ENCODE results near the gene SAFB2. TPM values are rescaled to one million over a fixed set of nuclear protein-coding genes. Genes with fewer than 3 reads are reported as not detected.

SAFB2 gene
- polyA plus RNA-seq, 1 donor from 2014 or later = 40.1 TPM

GRCh38 chr19:5558101-5558621 is 64.4 kb downstream of the SAFB2 start:
- Histone ChIP-seq H3K9ac (ENCODE audit: low read length) (no peak overlapping the region), H4K20me1 (ENCODE audit: insufficient read depth) (no peaks in the 10 kb centered on the region), H3K4me3 (ENCODE audit: low read length) (no peak overlapping the region), H3K9me3 (ENCODE audit: low read length) (no peaks in the 10 kb centered on the region), H3K9me2 (ENCODE audit: insufficient read depth, low read length) (no peaks in the 10 kb centered on the region), H3K36me3 (ENCODE audit: insufficient read depth, low read length) (no peaks in the 10 kb centered on the region), H2AFZ (ENCODE audit: low read depth, low read length) (no peak overlapping the region), H3F3A (ENCODE audit: insufficient read depth, low read length, poor library complexity, severe bottlenecking) (no peaks in the 10 kb centered on the region), H3K27ac (ENCODE audit: low read length) (no peak overlapping the region), H3K27me3 (ENCODE audit: insufficient read depth, low read depth, low read length) (no peaks in the 10 kb centered on the region), H3K4me2 (ENCODE audit: low read length) (no peak overlapping the region), H3K79me2 (replicated peaks; ENCODE audit: insufficient read depth, low read length) (no peaks in the 10 kb centered on the region)
- TF ChIP-seq POLR2AphosphoS5 (IDR thresholded peaks at IDR 0.05) (no peak), MXI1 (conservative IDR thresholded peaks at IDR 0.05; ENCODE audit: poor library complexity, severe bottlenecking) (no peak), RAD21 (conservative IDR thresholded peaks at IDR 0.05) (no peak), EZH2 (IDR thresholded peaks at IDR 0.05; ENCODE audit: borderline replicate concordance, insufficient read depth, low read length, poor library complexity, severe bottlenecking) (no peak), CTCF (IDR thresholded peaks at IDR 0.05; ENCODE audit: poor library complexity, severe bottlenecking) (no peak), SMC3 (conservative IDR thresholded peaks at IDR 0.05; ENCODE audit: poor library complexity) (no peak)
- TF ChIP-seq, protein P1, sequence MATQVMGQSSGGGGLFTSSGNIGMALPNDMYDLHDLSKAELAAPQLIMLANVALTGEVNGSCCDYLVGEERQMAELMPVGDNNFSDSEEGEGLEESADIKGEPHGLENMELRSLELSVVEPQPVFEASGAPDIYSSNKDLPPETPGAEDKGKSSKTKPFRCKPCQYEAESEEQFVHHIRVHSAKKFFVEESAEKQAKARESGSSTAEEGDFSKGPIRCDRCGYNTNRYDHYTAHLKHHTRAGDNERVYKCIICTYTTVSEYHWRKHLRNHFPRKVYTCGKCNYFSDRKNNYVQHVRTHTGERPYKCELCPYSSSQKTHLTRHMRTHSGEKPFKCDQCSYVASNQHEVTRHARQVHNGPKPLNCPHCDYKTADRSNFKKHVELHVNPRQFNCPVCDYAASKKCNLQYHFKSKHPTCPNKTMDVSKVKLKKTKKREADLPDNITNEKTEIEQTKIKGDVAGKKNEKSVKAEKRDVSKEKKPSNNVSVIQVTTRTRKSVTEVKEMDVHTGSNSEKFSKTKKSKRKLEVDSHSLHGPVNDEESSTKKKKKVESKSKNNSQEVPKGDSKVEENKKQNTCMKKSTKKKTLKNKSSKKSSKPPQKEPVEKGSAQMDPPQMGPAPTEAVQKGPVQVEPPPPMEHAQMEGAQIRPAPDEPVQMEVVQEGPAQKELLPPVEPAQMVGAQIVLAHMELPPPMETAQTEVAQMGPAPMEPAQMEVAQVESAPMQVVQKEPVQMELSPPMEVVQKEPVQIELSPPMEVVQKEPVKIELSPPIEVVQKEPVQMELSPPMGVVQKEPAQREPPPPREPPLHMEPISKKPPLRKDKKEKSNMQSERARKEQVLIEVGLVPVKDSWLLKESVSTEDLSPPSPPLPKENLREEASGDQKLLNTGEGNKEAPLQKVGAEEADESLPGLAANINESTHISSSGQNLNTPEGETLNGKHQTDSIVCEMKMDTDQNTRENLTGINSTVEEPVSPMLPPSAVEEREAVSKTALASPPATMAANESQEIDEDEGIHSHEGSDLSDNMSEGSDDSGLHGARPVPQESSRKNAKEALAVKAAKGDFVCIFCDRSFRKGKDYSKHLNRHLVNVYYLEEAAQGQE (IDR thresholded peaks at IDR 0.05; ENCODE audit: borderline replicate concordance) = no peak

DNA sequence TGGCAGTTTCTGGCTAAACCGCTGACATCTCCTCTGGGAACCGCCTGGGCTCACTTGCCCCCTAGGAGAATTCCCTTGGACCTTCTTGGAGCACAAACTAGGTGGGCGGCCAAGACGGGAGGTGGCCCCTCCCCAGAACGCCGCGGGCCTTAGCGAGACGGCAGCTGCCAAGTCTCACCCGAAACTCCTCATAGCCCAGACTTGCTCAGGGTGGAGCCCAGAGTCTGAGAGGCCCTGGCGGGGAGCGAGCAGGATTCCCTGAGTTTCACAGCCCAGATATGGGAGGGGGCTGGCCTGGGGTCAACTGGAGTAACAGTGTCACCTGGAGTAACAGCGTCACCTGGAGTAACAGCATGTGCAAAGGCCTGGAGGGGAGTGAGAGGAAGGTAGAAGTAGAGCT is 64.9 kb downstream of the SAFB2 start:
- Histone ChIP-seq H3K4me3 (ENCODE audit: low read length) (no peak overlapping the region), H2AFZ (ENCODE audit: low read depth, low read length) (no peak overlapping the region), H3K9me2 (ENCODE audit: insufficient read depth, low read length) (no peaks in the 10 kb centered on the region), H3K9ac (ENCODE audit: low read length) (no peak overlapping the region), H3K4me2 (ENCODE audit: low read length) (no peak overlapping the region), H3K79me2 (replicated peaks; ENCODE audit: insufficient read depth, low read length) (no peaks in the 10 kb centered on the region), H3K27me3 (ENCODE audit: insufficient read depth, low read depth, low read length) (no peaks in the 10 kb centered on the region), H3K27ac (ENCODE audit: low read length) (no peak overlapping the region), H3K9me3 (ENCODE audit: low read length) (no peaks in the 10 kb centered on the region), H4K20me1 (ENCODE audit: insufficient read depth) (no peaks in the 10 kb centered on the region), H3F3A (ENCODE audit: insufficient read depth, low read length, poor library complexity, severe bottlenecking) (no peaks in the 10 kb centered on the region), H3K36me3 (ENCODE audit: insufficient read depth, low read length) (no peaks in the 10 kb centered on the region)
- TF ChIP-seq TAF1 (IDR thresholded peaks at IDR 0.05; ENCODE audit: low read depth) (no peak), RAD21 (conservative IDR thresholded peaks at IDR 0.05) (no peak), CTCF (IDR thresholded peaks at IDR 0.05; ENCODE audit: poor library complexity, severe bottlenecking) (no peak), MXI1 (conservative IDR thresholded peaks at IDR 0.05; ENCODE audit: poor library complexity, severe bottlenecking) (no peak), SMC3 (conservative IDR thresholded peaks at IDR 0.05; ENCODE audit: poor library complexity) (no peak), POLR2AphosphoS5 (IDR thresholded peaks at IDR 0.05) (no peak), EZH2 (IDR thresholded peaks at IDR 0.05; ENCODE audit: borderline replicate concordance, insufficient read depth, low read length, poor library complexity, severe bottlenecking) (no peak), EP300 (conservative IDR thresholded peaks at IDR 0.05; ENCODE audit: poor library complexity, severe bottlenecking) (no peak)
- TF ChIP-seq, protein P1 (IDR thresholded peaks at IDR 0.05; ENCODE audit: borderline replicate concordance) = no peak
